GM20431 (cell line): ENCODE measurements around the gene HES3.

Experiments
- in situ Hi-C: fragments of 300-500 bp; cut with MseI, MboI; formaldehyde crosslinking; loops from one replicate; pipeline ENCODE4 v1.15.0; 2020; ENCODE audit warnings: low sequenced_read_pairs; ENCODE audit not compliant: unreplicated experiment

Gene HES3

DNA sequence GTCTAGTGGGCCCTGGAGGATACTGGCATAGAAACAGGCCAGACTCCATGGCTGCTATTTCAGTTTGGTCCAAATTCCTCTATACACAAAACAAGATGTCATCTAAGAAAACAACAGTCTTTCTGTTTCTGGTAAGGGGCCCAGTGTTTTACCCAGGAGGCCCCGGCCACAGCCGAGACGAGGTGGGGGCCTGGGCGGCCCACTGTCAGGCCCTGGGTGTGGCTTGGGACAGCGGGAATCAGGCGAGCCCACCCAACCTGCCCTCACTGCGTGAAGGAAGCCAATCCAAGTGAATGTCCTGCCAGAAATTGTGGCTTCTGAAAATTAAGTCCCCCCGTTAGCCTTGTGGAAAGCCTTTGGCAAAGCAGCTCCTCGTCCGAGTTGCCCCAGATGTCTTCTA, 48.1 kb downstream of the HES3 start:
- in situ Hi-C loops, result no loop called here

GRCh38 chr1:6294080-6294889, 50.3 kb downstream of the HES3 start:
- in situ Hi-C loops, result no loop called here

GRCh38 chr1:6294890-6295556, 51.0 kb downstream of the HES3 start:
- in situ Hi-C loops, result no loop called here
